Posterior cingulate gyrus (tissue), 11 donors: ENCODE measurements around the gene B4GALT3.

Source experiments
- DNase-seq, 10 donors: peaks; one replicate each; pipeline versions ENCODE4 v3.0.0 to v3.0.0-alpha.2; 2020 to 2021; ENCODE audit warnings: mixed read lengths in 3 of 10
- intact Hi-C: fragments of 100-400 bp; cut with DNase I; formaldehyde crosslinking; loops from one replicate; pipeline ENCODE4 v1.15.1; 2023

The B4GALT3 gene

GRCh38 chr1:161139766-161140165, 37.5 kb downstream of the B4GALT3 start:
- no peak for DNase-seq
- intact Hi-C loops: no loop called here

- no peak for DNase-seq
- intact Hi-C loops: no loop called here
Observed at GRCh38 chr1:161138431-161138830, 38.9 kb downstream of the B4GALT3 start.

DNA sequence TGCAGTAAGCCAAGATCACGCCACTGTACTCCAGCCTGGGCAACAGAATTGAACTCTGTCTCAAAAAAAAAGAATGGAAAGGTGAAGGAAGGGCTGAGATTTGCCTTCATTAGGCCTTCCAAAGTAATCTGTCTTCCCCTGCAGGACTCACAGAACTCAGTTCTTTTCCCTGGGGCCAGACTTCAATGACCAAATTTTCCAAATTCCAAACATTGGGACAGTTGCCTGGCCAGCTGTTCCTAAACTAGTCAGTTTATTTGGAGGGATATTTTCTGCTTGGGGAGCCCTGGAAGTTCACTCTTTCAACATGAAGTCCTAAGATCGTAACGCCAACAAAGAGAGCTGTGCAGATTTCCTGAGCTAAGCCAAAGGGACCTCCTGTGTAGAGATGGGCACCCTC, 39.4 kb downstream of the B4GALT3 start:
- intact Hi-C loops: no loop called here

GRCh38 chr1:161133220-161133740, 44.0 kb downstream of the B4GALT3 start:
- intact Hi-C loops: loop anchor here (1.0 to 5.0 kb wide), 4 partner anchors 14 to 86 kb away; partner anchors contain the start of genes KLHDC9, NIT1, PFDN2 and UFC1
- no peak for DNase-seq

More for the DNA sequence above, 39.4 kb downstream of the B4GALT3 start:
- peak in 1 of 10 donors; percentile 8 for DNase-seq

GRCh38 chr1:161132410-161133219, 44.7 kb downstream of the B4GALT3 start, which contains the start of gene DEDD:
DEDD (minus strand) TSS chr1:161132667; CDS start chr1:161124462, 8,205 bp downstream.
- intact Hi-C loops: loop anchor here (1.0 to 5.0 kb wide), 4 partner anchors 14 to 85 kb away; partner anchors contain the start of genes KLHDC9, NIT1, PFDN2 and UFC1
- peak; percentile 85 to 99 (median 90) for DNase-seq

GRCh38 chr1:161131523-161132409, 45.5 kb downstream of the B4GALT3 start:
- DNase-seq: peak in 1 of 10 donors; percentile 5
- intact Hi-C loops: loop anchor here (2.0 to 5.0 kb wide), 3 partner anchors 13 to 84 kb away; partner anchors contain the start of genes KLHDC9, NIT1, PFDN2 and USF1

DNA sequence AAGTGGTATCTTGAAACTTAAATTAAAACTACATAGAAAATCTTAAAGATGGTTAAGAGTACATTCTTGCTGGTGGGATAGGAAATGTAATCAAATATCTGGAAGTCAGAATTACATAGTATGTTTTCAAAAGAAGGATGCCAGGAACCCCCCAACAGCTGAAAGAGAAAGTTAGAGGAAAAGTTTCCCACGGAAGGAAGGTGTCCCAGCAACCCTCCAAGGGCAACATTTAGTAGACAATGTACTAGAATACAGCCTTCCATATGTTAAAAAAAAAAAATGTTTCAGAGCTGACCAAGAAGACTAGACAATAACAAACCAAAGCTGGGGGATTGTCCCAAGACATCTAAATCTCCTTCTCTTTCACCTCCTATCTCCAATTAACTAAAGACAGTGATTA, 47.0 kb downstream of the B4GALT3 start:
- intact Hi-C loops: loop anchor here (5.0 kb wide), 2 partner anchors 33 to 83 kb away; partner anchors contain the start of genes KLHDC9 and USF1
- no peak for DNase-seq

- peak in 1 of 10 donors; percentile 14 for DNase-seq
- intact Hi-C loops: no loop called here
Observed at GRCh38 chr1:161128591-161129420, 48.5 kb downstream of the B4GALT3 start.

GRCh38 chr1:161127649-161128048, 49.7 kb downstream of the B4GALT3 start:
- intact Hi-C loops: no loop called here

GRCh38 chr1:161122967-161123366, 54.3 kb downstream of the B4GALT3 start:
- DNase-seq: no peak
- intact Hi-C loops: no loop called here

More at GRCh38 chr1:161127649-161128048, 49.7 kb downstream of the B4GALT3 start:
- no peak for DNase-seq

DNA sequence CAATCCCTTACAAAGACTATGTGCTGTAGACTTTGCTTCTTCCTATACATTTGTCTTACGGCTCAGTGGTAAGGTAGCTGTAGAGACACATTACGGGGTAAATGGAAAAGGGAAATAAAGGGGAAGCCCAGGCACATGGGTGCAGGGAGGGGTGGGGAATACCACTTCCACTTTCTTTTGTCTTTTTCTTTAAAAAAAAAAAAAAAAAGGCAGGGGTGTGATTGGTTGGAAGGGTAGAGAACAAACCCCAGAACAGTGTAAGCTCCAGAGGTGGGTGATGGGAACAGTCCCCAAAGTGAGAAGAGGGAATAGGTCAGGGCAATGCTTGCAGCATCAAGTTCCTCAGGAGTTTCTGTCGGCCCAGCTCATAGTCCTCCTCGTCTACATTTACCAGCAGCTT, 55.5 kb downstream of the B4GALT3 start:
- intact Hi-C loops: no loop called here
- DNase-seq: no peak
